GM19099 (cell line): ENCODE data around the gene HES1.

Experiments
- POLR2A ChIP-seq: IDR thresholded peaks from 3 replicates; pipeline ENCODE4 v1.6.1; 2011; ENCODE audit warnings: low read depth; ENCODE audit not compliant: insufficient read length; ENCODE audit errors: extremely low read depth

HES1 gene

GRCh38 chr3:194098843-194099183 lies 37.1 kb upstream of the HES1 start:
- TF ChIP-seq POLR2A = no peak

GRCh38 chr3:194099215-194099614 lies 36.7 kb upstream of the HES1 start:
- no peak for TF ChIP-seq POLR2A

DNA sequence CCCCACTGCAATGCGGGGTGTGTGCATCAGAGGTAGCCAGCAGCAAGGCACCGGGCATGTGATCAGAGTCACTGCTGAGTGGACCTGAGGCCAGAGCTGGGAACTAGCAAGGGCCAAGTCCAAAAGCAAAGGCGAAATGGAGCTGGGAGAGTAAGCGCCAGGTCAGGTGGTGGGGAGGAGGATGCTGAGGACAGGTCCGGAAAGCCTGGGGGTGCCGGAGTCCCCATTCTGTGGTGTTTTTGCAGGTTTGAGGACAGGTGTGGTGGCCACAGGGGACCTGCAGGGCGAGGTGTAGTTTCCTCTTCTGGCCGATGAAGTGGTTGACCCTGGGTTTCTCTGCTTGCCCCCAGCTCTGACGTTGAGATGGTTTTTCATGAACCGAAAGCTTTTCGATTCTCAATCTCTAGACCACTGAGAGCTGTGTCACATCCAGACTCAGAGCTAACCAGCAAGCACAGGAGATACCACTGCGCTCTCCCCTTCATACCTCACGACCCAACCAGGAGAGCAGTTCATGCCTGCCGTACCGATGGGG lies 35.0 kb upstream of the HES1 start:
- TF ChIP-seq POLR2A = peak; percentile 54

GRCh38 chr3:194101592-194102432 lies 34.1 kb upstream of the HES1 start:
- TF ChIP-seq POLR2A = peak; percentile 26

DNA sequence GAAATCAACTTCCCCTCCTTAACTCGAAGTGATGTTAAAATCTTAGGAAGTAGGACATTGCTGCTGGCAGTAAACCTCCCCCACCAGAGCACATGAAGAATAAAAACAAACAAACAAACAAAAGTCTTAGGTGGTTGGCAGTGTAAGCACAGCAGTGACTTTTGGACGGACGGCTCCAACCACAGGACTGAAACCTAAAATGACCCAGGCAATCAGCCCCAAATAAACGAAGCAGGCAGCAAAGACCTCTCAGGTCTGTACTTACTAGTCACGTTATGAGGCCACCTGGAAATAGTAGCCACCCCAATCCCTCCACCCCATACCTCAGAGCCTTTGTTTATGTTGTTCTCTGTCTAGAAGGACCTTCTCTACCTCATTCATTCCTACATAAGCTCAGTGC lies 33.5 kb upstream of the HES1 start:
- no peak for TF ChIP-seq POLR2A

- TF ChIP-seq POLR2A = no peak
These were observed 32.4 kb upstream of the HES1 start for GRCh38 chr3:194103505-194103904.

DNA sequence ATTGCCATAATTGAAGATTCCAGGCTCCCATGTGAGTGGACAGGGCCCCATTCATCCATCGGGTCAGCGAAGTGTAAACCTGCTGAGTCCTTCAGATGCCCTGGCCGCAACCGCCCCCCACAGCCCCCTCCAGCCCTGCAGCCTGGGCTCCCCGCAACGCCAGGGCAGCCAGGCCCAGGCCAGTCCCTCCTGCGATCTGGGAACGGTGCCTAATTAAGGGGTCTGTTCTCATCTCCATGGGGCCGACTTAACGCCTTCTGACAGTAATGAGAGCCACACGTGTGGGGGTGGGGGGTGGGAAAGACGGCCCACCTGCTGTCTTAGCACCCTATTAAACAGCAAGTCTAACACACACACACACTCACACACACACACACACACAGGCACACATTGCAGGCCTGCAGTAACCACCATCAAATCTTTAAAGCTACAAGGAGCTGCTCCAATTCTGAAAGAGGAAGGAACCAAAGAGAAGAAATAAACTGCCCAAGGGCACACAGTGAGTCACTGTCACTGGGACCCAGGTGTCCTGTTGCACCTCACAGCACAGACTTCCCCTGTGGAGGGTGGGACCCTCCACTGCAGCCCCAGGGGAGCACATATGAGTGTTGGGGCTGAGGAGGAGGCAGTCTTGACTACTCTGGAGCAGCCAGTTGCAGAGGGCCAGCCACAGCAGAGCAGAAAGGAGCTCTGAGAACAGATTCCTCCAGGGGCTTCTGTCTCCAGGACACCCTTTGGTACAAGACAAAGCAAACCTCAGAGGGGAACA lies 31.8 kb upstream of the HES1 start:
- no peak for TF ChIP-seq POLR2A

- no peak for TF ChIP-seq POLR2A
These were observed 30.7 kb upstream of the HES1 start for GRCh38 chr3:194105292-194105691.

DNA sequence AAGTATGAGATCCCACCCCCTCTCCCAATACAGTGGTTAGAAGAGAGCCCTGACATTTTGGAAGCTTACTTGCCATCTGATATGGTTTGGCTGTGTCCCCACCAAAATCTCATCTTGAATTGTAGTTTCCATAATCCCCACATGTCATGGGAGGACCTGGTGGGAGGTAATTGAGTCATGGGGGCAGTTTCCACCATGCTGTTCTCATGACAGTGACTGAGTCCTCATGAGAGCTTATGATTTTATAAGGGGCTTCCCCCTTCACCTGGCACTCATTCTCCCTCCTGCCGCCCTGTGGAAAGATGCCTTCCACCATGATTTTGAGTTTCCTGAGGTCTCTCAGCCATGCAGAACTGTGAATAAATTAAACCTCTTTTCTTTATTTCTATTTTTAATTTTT lies 28.8 kb upstream of the HES1 start:
- no peak for TF ChIP-seq POLR2A

DNA sequence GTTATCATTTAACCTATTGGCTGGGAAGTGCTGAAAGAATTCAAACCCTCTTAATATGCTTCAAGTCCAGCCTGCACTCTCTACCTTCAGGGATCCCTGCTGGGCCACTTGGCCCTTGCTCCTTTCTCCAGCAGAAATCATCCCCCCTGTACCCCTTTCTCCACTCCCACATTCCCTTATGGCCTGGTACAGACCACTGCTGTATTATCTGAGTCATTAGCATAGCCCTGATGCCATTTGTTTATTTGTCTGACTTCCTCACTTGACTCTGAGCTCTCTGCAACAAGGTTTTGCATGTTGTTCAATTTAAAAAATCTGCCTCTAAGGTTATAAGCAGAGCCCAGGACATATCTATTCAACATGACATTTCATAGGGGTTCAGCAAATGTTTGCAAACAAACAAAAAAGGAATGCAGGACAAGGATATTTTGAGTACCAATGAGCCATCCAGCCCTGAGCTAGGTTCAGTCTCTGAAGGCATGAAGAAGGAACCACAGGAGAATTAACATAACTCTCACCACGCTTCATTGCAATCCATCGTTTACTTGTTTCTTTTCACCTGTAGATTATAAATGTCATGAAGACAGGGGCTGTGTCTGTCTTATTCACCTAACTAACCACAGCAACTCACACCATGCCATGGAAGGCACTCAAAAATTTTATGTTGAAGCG lies 26.6 kb upstream of the HES1 start:
- no peak for TF ChIP-seq POLR2A

- TF ChIP-seq POLR2A = no peak
These were observed 25.5 kb upstream of the HES1 start for GRCh38 chr3:194110483-194110882.

DNA sequence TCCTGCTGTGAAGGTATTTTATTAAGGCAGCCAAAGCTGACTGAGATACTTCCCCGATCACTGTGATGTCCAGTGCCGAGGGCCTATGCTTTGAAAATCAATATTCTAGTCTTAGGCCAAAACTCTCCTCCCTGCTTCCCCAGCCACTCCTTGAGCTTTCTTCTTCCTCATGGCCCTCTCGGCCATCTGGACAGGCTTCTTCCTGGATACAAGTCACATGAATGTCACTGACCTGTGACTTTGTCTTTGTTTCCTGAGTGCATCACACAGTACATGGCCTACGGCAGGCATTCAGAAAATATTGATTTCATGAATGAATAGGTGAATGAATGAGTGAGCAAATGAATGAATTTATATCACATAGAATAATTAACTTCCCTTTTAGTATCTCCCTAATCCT lies 24.6 kb upstream of the HES1 start:
- no peak for TF ChIP-seq POLR2A

- TF ChIP-seq POLR2A = no peak
These were observed 23.5 kb upstream of the HES1 start for GRCh38 chr3:194112120-194113106.

DNA sequence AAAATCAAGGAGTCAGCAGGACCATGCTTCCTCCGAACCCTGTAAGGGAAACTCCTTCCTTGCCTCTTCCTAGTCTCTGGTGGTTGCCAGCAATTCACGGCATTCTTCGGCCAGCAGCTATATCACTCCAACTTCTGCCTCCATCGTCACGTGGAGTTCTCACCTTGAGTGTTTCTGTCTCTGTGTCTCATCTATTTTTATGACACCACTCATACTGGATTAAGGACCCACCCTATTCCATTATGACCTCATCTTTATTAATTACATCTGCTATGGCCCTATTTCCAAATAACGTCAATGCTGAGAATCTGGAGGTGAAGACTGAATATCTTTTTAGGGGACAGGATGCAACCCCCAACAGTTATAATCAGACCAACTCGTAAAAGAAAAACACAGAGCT lies 21.8 kb upstream of the HES1 start:
- TF ChIP-seq POLR2A = no peak

DNA sequence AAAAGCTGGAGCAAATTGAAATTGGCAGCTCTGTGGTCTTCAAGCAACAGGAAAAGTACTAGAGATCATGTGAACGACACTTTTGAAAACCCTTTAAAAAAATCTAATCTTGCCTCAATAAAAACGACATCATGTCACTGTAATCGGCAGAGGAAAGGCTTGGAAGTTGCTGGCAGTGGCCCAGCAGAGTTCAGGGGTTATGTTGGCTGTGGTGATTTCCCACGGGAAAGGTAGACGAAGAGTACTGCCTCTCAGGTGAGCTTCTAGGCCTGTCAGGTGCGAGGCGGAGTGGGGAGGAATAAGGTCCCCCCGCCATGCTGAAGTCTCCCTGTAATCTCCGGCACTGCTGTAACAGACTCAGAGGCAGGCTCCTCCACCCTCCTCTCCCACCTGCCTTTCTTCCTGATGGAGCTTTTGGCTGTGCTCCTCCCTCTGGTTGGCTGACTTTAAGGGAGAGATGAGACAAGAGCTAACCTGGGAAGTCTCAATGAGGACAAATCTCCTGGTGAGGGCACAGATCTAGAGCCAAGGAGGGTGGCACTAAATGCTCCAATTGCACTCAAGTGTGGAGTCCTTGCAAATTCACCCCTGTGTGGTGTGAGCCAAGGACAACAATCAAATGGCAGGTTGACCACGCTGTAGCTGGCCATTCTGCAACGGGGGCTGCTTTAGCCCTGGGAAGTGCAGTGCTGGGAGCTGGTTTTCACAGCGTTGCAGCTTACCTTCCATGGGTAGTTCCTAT lies 18.7 kb upstream of the HES1 start:
- no peak for TF ChIP-seq POLR2A
